Ammon's horn (tissue), 1 donor: ENCODE measurements around the gene BAIAP2.

ENCODE experiments used
- DNase-seq: peaks from one replicate; pipeline ENCODE4 v3.0.0-alpha.2; 2016; ENCODE audit warnings: low spot score

BAIAP2 gene

GRCh38 chr17:81125573-81126081 is 90.7 kb downstream of the BAIAP2 start:
- DNase-seq = no peak

GRCh38 chr17:81126281-81127132 is 91.6 kb downstream of the BAIAP2 start:
- DNase-seq = peak; percentile 79

GRCh38 chr17:81127133-81127455 is 92.1 kb downstream of the BAIAP2 start:
- DNase-seq = no peak

- DNase-seq = no peak
Measured at GRCh38 chr17:81127526-81128177, 92.7 kb downstream of the BAIAP2 start.

GRCh38 chr17:81128338-81128737 is 93.4 kb downstream of the BAIAP2 start:
- DNase-seq = no peak

- DNase-seq = peak; percentile 97
Measured at GRCh38 chr17:81128774-81129173, 93.8 kb downstream of the BAIAP2 start.

- no peak for DNase-seq
Measured at GRCh38 chr17:81129289-81129688, 94.3 kb downstream of the BAIAP2 start.

GRCh38 chr17:81129711-81130367 is 94.9 kb downstream of the BAIAP2 start:
- no peak for DNase-seq

GRCh38 chr17:81130385-81131361 is 95.7 kb downstream of the BAIAP2 start:
- peak; percentile 89 for DNase-seq

GRCh38 chr17:81131486-81132196 is 96.7 kb downstream of the BAIAP2 start:
- DNase-seq = no peak

- DNase-seq = no peak
Measured at GRCh38 chr17:81132197-81132540, 97.2 kb downstream of the BAIAP2 start.

GRCh38 chr17:81132770-81133723 is 98.1 kb downstream of the BAIAP2 start:
- no peak for DNase-seq

GRCh38 chr17:81134064-81134781 is 99.3 kb downstream of the BAIAP2 start:
- no peak for DNase-seq

- DNase-seq = peak; percentile 78
Measured at GRCh38 chr17:81135505-81136278, 100.7 kb downstream of the BAIAP2 start.

GRCh38 chr17:81136366-81136765 is 101.4 kb downstream of the BAIAP2 start:
- no peak for DNase-seq

- DNase-seq = no peak
Measured at GRCh38 chr17:81137248-81137647, 102.3 kb downstream of the BAIAP2 start.

- no peak for DNase-seq
Measured at GRCh38 chr17:81138083-81138482, 103.1 kb downstream of the BAIAP2 start.

GRCh38 chr17:81138500-81138899 is 103.5 kb downstream of the BAIAP2 start:
- DNase-seq = no peak
